TTC549 (cell line): ENCODE results near the gene EIF4EBP2.

Experiments
- FAIRE-seq: peaks from 2 replicates; lab custom pipeline; 2012; peaks lifted over from hg19 to GRCh38; lab: Jason Lieb, UNC

EIF4EBP2 gene

GRCh38 chr10:70432561-70433263, 28.8 kb downstream of the EIF4EBP2 start:
- no peak for FAIRE-seq

- no peak for FAIRE-seq
These were observed 29.8 kb downstream of the EIF4EBP2 start for GRCh38 chr10:70433581-70434280.

- FAIRE-seq = no peak
These were observed 31.5 kb downstream of the EIF4EBP2 start for GRCh38 chr10:70435241-70436085.

GRCh38 chr10:70437721-70438120, 33.8 kb downstream of the EIF4EBP2 start:
- no peak for FAIRE-seq

GRCh38 chr10:70440296-70441160, 36.6 kb downstream of the EIF4EBP2 start:
- FAIRE-seq = no peak

- FAIRE-seq = no peak
These were observed 37.4 kb downstream of the EIF4EBP2 start, which contains the start of gene NODAL for GRCh38 chr10:70441161-70441894. TSS of gene NODAL (minus strand) at chr10:70441681. CDS start at chr10:70441667, 14 bp downstream.

- FAIRE-seq = no peak
These were observed 38.0 kb downstream of the EIF4EBP2 start for GRCh38 chr10:70441895-70442309.

- FAIRE-seq = no peak
These were observed 38.5 kb downstream of the EIF4EBP2 start for GRCh38 chr10:70442332-70442988.

- FAIRE-seq = no peak
These were observed 40.8 kb downstream of the EIF4EBP2 start for GRCh38 chr10:70444744-70445143.

- no peak for FAIRE-seq
These were observed 42.0 kb downstream of the EIF4EBP2 start for GRCh38 chr10:70445718-70446657.

GRCh38 chr10:70448236-70448635, 44.3 kb downstream of the EIF4EBP2 start:
- no peak for FAIRE-seq

- FAIRE-seq = no peak
These were observed 51.3 kb downstream of the EIF4EBP2 start for GRCh38 chr10:70455213-70455630.

- FAIRE-seq = no peak
These were observed 52.2 kb downstream of the EIF4EBP2 start for GRCh38 chr10:70456164-70456563.

- FAIRE-seq = no peak
These were observed 53.9 kb downstream of the EIF4EBP2 start for GRCh38 chr10:70457759-70458305.

GRCh38 chr10:70458329-70459060, 54.5 kb downstream of the EIF4EBP2 start:
- no peak for FAIRE-seq

GRCh38 chr10:70459061-70459773, 55.3 kb downstream of the EIF4EBP2 start:
- FAIRE-seq = no peak

- FAIRE-seq = no peak
These were observed 56.0 kb downstream of the EIF4EBP2 start for GRCh38 chr10:70459774-70460490.
